Large intestine (tissue), 3 donors: Measurements from ENCODE around the gene PECR. TPM values are rescaled to one million over a fixed set of nuclear protein-coding genes. Genes with fewer than 3 reads are reported as not detected.

ENCODE experiments used
- DNase-seq, 2 donors: peaks; one replicate each; pipeline versions ENCODE4 v3.0.0 to v3.0.0-alpha.2; 2013
- H3K27ac ChIP-seq: one replicate; pipeline ENCODE4 v1.5.1; 2013; ENCODE audit warnings: low read length
- H3K27me3 ChIP-seq: 2 replicates; pipeline ENCODE4 v1.6.1; 2013; ENCODE audit warnings: low read length; ENCODE audit not compliant: control insufficient read depth, insufficient read depth
- H3K36me3 ChIP-seq: 2 replicates; pipeline ENCODE4 v1.6.1; 2013; ENCODE audit warnings: low read length; ENCODE audit not compliant: control insufficient read depth, insufficient read depth
- H3K4me1 ChIP-seq: one replicate; pipeline ENCODE4 v1.6.1; 2013; ENCODE audit warnings: low read length; ENCODE audit not compliant: control insufficient read depth, insufficient read depth
- H3K4me3 ChIP-seq: one replicate; pipeline ENCODE4 v1.5.1; 2013; ENCODE audit warnings: low read length
- H3K9me3 ChIP-seq: one replicate; pipeline ENCODE4 v1.6.1; 2013; ENCODE audit warnings: mild to moderate bottlenecking, low read depth, low read length, moderate library complexity; ENCODE audit not compliant: control insufficient read depth
- WGBS: methylation state at CpG from one replicate; pipeline ENCODE4 v1.1.5; 2013; ENCODE audit warnings: low lambda C conversion rate; ENCODE audit not compliant: insufficient coverage; 5-methylcytosine and 5-hydroxymethylcytosine counted together
- polyA plus RNA-seq: library from polyadenylated mRNA; unstranded; fragments of 120-200 nt; gene quantifications from one replicate; pipeline ENCODE4 v1.2.1, GENCODE V29; 2013

PECR gene
- polyA plus RNA-seq, 1 donor, result 34.5 TPM

GRCh38 chr2:216114714-216115531 is 33.3 kb upstream of the PECR start:
- peaks cover 70% of the 10 kb centered on the region for H3K36me3 ChIP-seq
- WGBS, result 18% methylated on average over 6 of the region's 29 CpGs
- H3K4me3 ChIP-seq, result peak overlapping the region; percentile 49
- H3K27me3 ChIP-seq, result no peaks in the 10 kb centered on the region
- H3K4me1 ChIP-seq, result peaks cover 24% of the 10 kb centered on the region
- no peaks in the 10 kb centered on the region for H3K9me3 ChIP-seq
- peak overlapping the region; percentile 76 for H3K27ac ChIP-seq
- DNase-seq, result peak; percentile 99

DNA sequence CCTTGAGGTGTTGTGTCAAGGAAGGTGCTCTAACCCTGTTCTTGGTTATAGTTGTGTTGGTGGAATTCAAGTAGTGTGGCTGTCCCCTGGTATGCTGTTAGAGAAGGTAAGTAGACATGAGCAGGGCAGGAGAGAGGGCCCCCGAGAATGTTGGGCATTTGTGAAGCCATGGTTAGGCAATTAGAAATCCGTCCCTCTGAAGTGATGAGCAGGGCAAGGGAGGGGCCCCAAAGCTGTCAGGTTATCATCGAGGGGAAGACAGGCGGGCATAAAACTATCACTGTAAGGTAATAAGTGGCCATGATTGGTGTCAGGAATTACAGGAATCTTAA is 32.7 kb upstream of the PECR start:
- Histone ChIP-seq H3K4me1 (peaks cover 24% of the 10 kb centered on the region), H3K9me3 (no peaks in the 10 kb centered on the region), H3K27me3 (no peaks in the 10 kb centered on the region), H3K27ac (peak overlapping the region; percentile 76), H3K36me3 (peaks cover 67% of the 10 kb centered on the region), H3K4me3 (no peak overlapping the region)
- WGBS, result 20% methylated on average over 2 of the region's 4 CpGs
- DNase-seq, result no peak

DNA sequence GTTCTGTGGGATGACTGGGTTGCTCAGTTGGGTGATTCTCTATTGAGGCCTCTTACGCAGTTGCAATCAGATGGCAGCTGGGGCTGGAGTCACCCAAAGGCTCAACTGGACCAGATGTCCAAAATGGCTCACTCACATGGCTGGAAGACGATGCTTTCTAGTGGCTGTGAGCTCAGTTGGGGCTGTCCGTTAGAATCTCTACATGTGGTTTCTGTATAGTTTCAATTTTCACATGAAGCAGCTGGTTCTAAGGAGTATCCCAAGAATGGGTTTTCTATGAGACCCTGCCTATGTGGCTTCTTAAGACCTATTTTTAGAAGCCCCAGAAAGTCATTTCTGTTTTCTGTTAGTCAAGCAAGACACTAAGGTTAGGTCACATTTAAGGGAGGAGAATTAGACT is 32.0 kb upstream of the PECR start:
- no peak for DNase-seq
- Histone ChIP-seq H3K4me3 (no peak overlapping the region), H3K36me3 (peaks cover 60% of the 10 kb centered on the region), H3K27me3 (no peaks in the 10 kb centered on the region), H3K27ac (peak overlapping the region; percentile 76), H3K9me3 (no peaks in the 10 kb centered on the region), H3K4me1 (peaks cover 25% of the 10 kb centered on the region)
- WGBS, result no CpG with 5 or more reads among the region's 3 CpGs

GRCh38 chr2:216112926-216113325 is 31.3 kb upstream of the PECR start:
- no peak for DNase-seq
- H3K4me1 ChIP-seq, result peaks cover 30% of the 10 kb centered on the region
- 67% methylated on average over 2 of the region's 4 CpGs for WGBS
- H3K27ac ChIP-seq, result no peak overlapping the region
- H3K36me3 ChIP-seq, result peaks cover 54% of the 10 kb centered on the region
- H3K9me3 ChIP-seq, result no peaks in the 10 kb centered on the region
- H3K4me3 ChIP-seq, result no peak overlapping the region
- H3K27me3 ChIP-seq, result no peaks in the 10 kb centered on the region

GRCh38 chr2:216111122-216111521 is 29.5 kb upstream of the PECR start:
- no peak overlapping the region for H3K27ac ChIP-seq
- whole genome bisulfite sequencing, result 81% methylated on average over 4 of the region's 7 CpGs

DNA sequence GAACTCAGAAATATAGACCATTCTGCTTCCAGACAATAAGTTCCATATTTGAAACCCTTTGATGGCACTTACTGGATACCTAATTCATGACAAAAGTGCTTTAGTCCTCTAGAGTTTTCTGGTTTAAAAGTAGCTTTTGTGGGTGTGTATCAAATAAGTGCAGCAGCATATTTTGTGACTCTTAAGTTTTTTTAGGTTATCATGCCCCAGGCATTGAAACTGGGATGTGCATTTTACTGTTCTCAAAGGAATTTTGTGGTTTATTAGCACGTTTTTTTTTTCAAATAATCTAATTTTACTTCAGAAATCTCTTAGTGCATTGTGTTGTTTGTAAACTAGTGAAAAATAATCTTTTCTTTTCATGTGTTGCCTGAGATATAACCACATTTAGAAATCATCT is 29.0 kb upstream of the PECR start:
- Histone ChIP-seq H3K9me3 (no peaks in the 10 kb centered on the region), H3K27ac (peak overlapping the region; percentile 88), H3K27me3 (no peaks in the 10 kb centered on the region), H3K36me3 (peaks cover 38% of the 10 kb centered on the region), H3K4me1 (peaks cover 33% of the 10 kb centered on the region), H3K4me3 (peak overlapping the region; percentile 97)
- DNase-seq, result no peak
- 0% methylated on average over 1 of the region's 1 CpG for WGBS

More at GRCh38 chr2:216111122-216111521, 29.5 kb upstream of the PECR start:
- peaks cover 38% of the 10 kb centered on the region for H3K36me3 ChIP-seq
- no peaks in the 10 kb centered on the region for H3K27me3 ChIP-seq
- H3K4me1 ChIP-seq, result peaks cover 33% of the 10 kb centered on the region
- H3K4me3 ChIP-seq, result no peak overlapping the region
- no peaks in the 10 kb centered on the region for H3K9me3 ChIP-seq
- DNase-seq, result no peak

DNA sequence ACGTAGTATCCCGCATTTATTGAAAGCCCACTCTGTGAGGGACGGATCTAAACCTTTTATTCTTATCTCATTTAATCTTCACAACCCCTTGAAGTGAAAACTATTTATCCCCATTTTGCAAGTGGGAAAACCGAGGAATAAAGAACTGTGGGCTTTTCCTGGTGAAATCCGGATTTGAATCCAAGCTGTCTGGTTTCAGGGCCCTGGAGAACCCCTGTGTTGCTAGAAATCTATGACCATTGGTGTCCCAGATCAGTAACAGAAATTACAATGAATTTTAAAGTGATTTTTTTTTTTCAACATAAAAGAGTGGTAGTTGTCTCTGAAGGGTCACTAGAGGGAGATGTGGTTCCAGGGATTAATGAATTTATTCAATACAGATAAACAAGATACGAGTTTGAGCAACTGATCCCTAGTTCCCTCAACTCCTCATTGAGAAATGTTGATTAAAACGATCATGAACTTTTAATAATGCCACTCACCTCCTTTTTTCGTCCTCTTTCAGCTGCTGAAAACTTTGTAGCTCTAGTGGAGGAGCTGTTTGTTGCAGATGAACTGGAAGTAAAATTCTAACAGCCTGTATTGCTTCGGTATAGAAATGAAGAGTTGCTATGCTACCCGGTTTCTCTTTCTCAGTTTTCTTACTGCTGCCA is 28.5 kb upstream of the PECR start:
- H3K9me3 ChIP-seq, result no peaks in the 10 kb centered on the region
- H3K4me1 ChIP-seq, result peaks cover 30% of the 10 kb centered on the region
- H3K4me3 ChIP-seq, result peak overlapping the region; percentile 97
- no peaks in the 10 kb centered on the region for H3K27me3 ChIP-seq
- peaks cover 38% of the 10 kb centered on the region for H3K36me3 ChIP-seq
- peak in 1 of 2 donors; percentile 41 for DNase-seq
- WGBS, result 0% methylated on average over 2 of the region's 10 CpGs
- peak overlapping the region; percentile 88 for H3K27ac ChIP-seq

- 0% methylated on average over 2 of the region's 57 CpGs for WGBS
- Histone ChIP-seq H3K9me3 (no peaks in the 10 kb centered on the region), H3K4me3 (peak within 1 kb of the TSS; percentile 97), H3K36me3 (peaks cover 35% of the 10 kb centered on the region), H3K27ac (peak within 1 kb of the TSS; percentile 88), H3K4me1 (peaks cover 27% of the 10 kb centered on the region), H3K27me3 (no peaks in the 10 kb centered on the region)
- peak; percentile 98 for DNase-seq
These were observed 27.6 kb upstream of the PECR start, which contains the start of gene XRCC5 for GRCh38 chr2:216108967-216109921. Gene XRCC5 (plus strand): TSS chr2:216109348. CDS start chr2:216109437, 89 bp downstream.

GRCh38 chr2:216108310-216108966 is 26.8 kb upstream of the PECR start:
- peak overlapping the region; percentile 35 for H3K4me3 ChIP-seq
- DNase-seq, result peak in 1 of 2 donors; percentile 45
- 20% methylated on average over 2 of the region's 6 CpGs for WGBS

More at GRCh38 chr2:216108310-216108966, 26.8 kb upstream of the PECR start:
- Histone ChIP-seq H3K27me3 (no peaks in the 10 kb centered on the region), H3K4me1 (peaks cover 19% of the 10 kb centered on the region), H3K27ac (peak overlapping the region; percentile 76), H3K9me3 (no peaks in the 10 kb centered on the region), H3K36me3 (peaks cover 28% of the 10 kb centered on the region)
